Thyroid gland (tissue), 4 donors: ENCODE results near the gene MRAS. TPM values are rescaled to one million over a fixed set of nuclear protein-coding genes. Genes with fewer than 3 reads are reported as not detected.

Experiments
- DNase-seq, 2 donors: peaks; one replicate each; pipeline ENCODE4 v3.0.0-alpha.2; 2019
- H3K27ac ChIP-seq, 3 donors: fragments of 200-600 bp; sonication (generic); 1 replicate in 2 of 3; 2 replicates in 1 of 3; pipeline ENCODE4 v1.5.1; 2016 to 2019; ENCODE audit warnings: mild to moderate bottlenecking in 1 of 3, moderate library complexity in 1 of 3
- H3K27me3 ChIP-seq: fragments of 200-600 bp; sonication (generic); one replicate; pipeline ENCODE4 v1.5.1; 2019
- H3K36me3 ChIP-seq, 2 donors: fragments of 200-600 bp; sonication (generic); one replicate each; pipeline ENCODE4 v1.5.1; 2016 to 2019
- H3K4me1 ChIP-seq, 2 donors: fragments of 200-600 bp; sonication (generic); one replicate each; pipeline ENCODE4 v1.5.1; 2017 to 2019
- H3K4me3 ChIP-seq, 3 donors: fragments of 200-600 bp; sonication (generic); replicated peaks in 1 of 3; 1 replicate in 2 of 3; 2 replicates in 1 of 3; pipeline ENCODE4 v1.5.1; 2016; ENCODE audit warnings: mild to moderate bottlenecking in 1 of 3
- H3K9me3 ChIP-seq: fragments of 200-600 bp; sonication (generic); one replicate; pipeline ENCODE4 v1.5.1; 2017
- POLR2A ChIP-seq, 2 donors: fragments of 450-650 bp; IDR thresholded peaks; one replicate each; pipeline ENCODE4 v1.6.1; 2017; ENCODE audit warnings: antibody characterized with exemption in 2 of 2, mild to moderate bottlenecking in 2 of 2, moderate library complexity in 1 of 2
- WGBS, 2 donors: methylation state at CpG; one replicate each; pipeline ENCODE4 v1.1.5; 2017; 5-methylcytosine and 5-hydroxymethylcytosine counted together
- intact Hi-C: fragments of 100-400 bp; cut with DNase I; formaldehyde crosslinking; loops from one replicate; pipeline ENCODE4 v1.15.1; 2023
- total RNA-seq, 4 donors: library from RNA; depleted of rRNA; stranded (reverse); fragments of >200 nt; gene quantifications; one replicate each; pipeline ENCODE4 v1.2.3, GENCODE V29; 2016
- TF ChIP-seq, protein P1 (sequence below), 6 experiments: fragments of 200-600 bp in 3 of 6; fragments of 450-650 bp in 3 of 6; sonication (generic) in 3 of 6; IDR thresholded peaks; one replicate each; pipeline ENCODE4 v1.5.1; 2016 to 2019; ENCODE audit warnings: antibody characterized with exemption in 6 of 6, mild to moderate bottlenecking in 2 of 6, inconsistent platforms in 1 of 6, moderate library complexity in 1 of 6

Gene MRAS
- total RNA-seq, 4 donors from 2014 or later = 55.8 to 92.4 (median 69.6) TPM

DNA sequence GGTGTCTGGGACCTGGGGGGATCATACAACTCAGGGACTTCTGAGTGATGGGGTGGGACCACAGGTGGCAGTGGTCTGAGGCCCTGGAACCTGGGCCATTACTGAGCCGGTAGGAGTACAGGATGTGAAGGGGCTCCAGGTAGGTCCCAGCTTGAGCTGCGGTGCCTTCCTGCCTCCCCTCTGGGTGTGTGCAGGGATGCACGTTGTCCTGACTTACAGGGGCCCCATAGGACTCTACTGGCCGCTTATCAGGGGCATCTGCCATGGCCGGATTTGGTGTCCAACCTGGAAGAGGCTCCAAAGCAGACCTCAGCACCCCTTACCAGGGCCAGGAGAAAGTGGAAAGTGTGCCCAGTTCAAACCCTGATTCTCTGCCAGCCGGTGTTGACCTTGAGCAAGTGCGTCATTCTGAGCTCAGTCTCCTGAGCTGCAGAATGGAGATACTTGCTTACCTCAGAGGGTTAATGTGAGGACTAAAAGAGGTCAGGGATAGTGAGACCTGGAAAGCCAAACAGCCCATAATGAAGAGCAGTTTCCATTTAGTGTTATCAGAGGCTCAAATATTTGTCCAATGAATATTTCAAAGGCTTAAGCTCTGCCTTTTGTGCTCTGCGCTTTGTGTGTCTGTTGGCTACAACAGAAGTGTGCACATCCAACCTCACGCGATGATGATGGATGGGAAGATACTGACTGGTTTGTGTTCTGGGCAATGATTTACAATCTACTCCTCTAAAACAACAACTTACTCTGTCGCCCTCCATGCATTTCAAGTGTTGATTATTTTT is 50.6 kb downstream of the MRAS start:
- peaks cover 0 to 8% of the 10 kb centered on the region in 2 donors for H3K4me1 ChIP-seq

DNA sequence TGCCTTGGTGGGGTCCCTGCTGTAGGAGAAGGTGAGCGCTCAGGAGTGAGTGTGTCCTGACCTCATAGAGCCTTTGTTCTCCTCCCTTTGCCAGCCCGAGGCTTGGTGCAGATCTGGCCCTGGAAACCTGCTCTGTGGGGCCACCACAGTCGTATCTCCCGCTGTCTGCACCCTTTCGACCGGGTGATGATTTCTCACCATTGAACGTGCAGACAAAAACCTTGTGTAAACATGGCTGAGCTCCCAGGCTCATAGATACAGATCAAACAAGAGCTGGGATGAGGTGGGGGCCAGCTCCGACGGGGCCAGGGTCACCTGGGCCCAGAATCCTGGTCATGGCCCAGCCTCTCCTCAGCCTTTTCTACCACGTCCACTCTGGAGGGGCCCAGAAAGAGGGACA is 51.4 kb downstream of the MRAS start:
- no peaks in the 10 kb centered on the region for H3K9me3 ChIP-seq
- TF ChIP-seq POLR2A (IDR thresholded peaks at IDR 0.05) = no peak
- TF ChIP-seq, protein P1, sequence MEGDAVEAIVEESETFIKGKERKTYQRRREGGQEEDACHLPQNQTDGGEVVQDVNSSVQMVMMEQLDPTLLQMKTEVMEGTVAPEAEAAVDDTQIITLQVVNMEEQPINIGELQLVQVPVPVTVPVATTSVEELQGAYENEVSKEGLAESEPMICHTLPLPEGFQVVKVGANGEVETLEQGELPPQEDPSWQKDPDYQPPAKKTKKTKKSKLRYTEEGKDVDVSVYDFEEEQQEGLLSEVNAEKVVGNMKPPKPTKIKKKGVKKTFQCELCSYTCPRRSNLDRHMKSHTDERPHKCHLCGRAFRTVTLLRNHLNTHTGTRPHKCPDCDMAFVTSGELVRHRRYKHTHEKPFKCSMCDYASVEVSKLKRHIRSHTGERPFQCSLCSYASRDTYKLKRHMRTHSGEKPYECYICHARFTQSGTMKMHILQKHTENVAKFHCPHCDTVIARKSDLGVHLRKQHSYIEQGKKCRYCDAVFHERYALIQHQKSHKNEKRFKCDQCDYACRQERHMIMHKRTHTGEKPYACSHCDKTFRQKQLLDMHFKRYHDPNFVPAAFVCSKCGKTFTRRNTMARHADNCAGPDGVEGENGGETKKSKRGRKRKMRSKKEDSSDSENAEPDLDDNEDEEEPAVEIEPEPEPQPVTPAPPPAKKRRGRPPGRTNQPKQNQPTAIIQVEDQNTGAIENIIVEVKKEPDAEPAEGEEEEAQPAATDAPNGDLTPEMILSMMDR (IDR thresholded peaks at IDR 0.05) = no peak
- H3K27me3 ChIP-seq = no peaks in the 10 kb centered on the region
- peaks cover 0 to 7% of the 10 kb centered on the region in 2 donors for H3K4me1 ChIP-seq
- no peak overlapping the region for H3K4me3 ChIP-seq
- intact Hi-C loops = loop anchor here (10.0 kb wide), 1 partner anchor 65 kb away; no protein-coding TSS in a partner anchor
- no peak for DNase-seq
- WGBS, 2 donors = 61 to 74% methylated on average over 10 of the region's 10 CpGs
- H3K27ac ChIP-seq = no peak overlapping the region
- peaks cover 38 to 50% of the 10 kb centered on the region in 2 donors for H3K36me3 ChIP-seq

More for the DNA sequence above, 50.6 kb downstream of the MRAS start:
- no peaks in the 10 kb centered on the region for H3K27me3 ChIP-seq
- no peak for DNase-seq
- no peak overlapping the region for H3K27ac ChIP-seq
- intact Hi-C loops = no loop called here
- no peak overlapping the region for H3K4me3 ChIP-seq
- no peak for TF ChIP-seq POLR2A (IDR thresholded peaks at IDR 0.05)
- TF ChIP-seq, protein P1 (IDR thresholded peaks at IDR 0.05) = no peak
- WGBS, 2 donors = 86 to 90% methylated on average over 10 to 11 of the region's 11 CpGs
- H3K36me3 ChIP-seq = peaks cover 30 to 42% of the 10 kb centered on the region in 2 donors
- no peaks in the 10 kb centered on the region for H3K9me3 ChIP-seq

DNA sequence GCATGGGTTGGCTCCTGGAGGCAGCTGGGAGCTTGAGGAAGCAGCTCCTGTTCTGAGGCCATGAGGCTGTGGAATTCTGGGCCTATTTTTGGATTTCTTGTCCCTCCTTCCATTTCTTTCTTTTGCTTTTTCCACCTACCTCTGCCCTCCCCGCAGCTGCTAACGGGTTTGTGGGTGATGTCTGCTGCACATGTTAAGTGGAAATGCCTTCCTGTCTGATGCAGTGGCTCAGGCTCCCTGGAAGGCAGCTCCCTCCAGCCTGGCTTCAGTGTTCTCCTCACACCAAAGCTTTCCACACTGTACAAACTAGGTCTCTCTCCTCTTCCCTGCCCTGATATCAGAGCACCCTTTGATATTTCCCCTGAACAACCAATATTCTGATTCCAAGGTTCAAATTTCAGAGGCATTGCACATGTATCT is 52.3 kb downstream of the MRAS start:
- WGBS, 2 donors = 67 to 79% methylated on average over 2 of the region's 2 CpGs
- Histone ChIP-seq H3K27me3 (no peaks in the 10 kb centered on the region), H3K4me1 (no peaks in the 10 kb centered on the region), H3K4me3 (no peak overlapping the region), H3K36me3 (peaks cover 43 to 55% of the 10 kb centered on the region in 2 donors), H3K9me3 (no peaks in the 10 kb centered on the region), H3K27ac (no peak overlapping the region)
- no peak for DNase-seq
- TF ChIP-seq, protein P1 (IDR thresholded peaks at IDR 0.05) = no peak
- TF ChIP-seq POLR2A (IDR thresholded peaks at IDR 0.05) = no peak
- intact Hi-C loops = loop anchor here (10.0 kb wide), 1 partner anchor 66 kb away; no protein-coding TSS in a partner anchor

DNA sequence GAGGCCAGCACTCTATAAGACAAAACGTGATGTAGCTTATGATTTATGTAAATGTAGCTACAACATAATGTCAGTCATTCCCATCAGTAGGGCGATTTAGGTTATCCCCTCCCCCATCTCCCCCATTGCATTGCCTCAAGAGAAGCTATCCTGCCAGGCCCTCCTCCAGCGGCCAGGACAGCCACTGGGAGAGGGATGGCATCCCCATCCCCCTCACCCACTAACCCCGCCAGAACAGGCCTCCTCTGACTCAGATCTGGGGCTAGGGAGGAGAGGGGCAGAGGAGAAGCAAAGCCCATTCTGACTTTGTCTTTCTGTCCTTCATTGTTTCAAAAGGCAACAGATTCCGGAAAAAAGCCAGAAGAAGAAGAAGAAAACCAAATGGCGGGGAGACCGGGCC is 53.5 kb downstream of the MRAS start:
- no peak for DNase-seq
- no peaks in the 10 kb centered on the region for H3K27me3 ChIP-seq
- TF ChIP-seq, protein P1 (IDR thresholded peaks at IDR 0.05) = no peak
- no peak for TF ChIP-seq POLR2A (IDR thresholded peaks at IDR 0.05)
- no peak overlapping the region for H3K27ac ChIP-seq
- peaks cover 43 to 55% of the 10 kb centered on the region in 2 donors for H3K36me3 ChIP-seq
- intact Hi-C loops = loop anchor here (10.0 kb wide), 1 partner anchor 67 kb away; no protein-coding TSS in a partner anchor
- no peak overlapping the region for H3K4me3 ChIP-seq
- no peaks in the 10 kb centered on the region for H3K9me3 ChIP-seq
- no peaks in the 10 kb centered on the region for H3K4me1 ChIP-seq
- 87 to 93% methylated on average over 7 of the region's 7 CpGs for WGBS, 2 donors

DNA sequence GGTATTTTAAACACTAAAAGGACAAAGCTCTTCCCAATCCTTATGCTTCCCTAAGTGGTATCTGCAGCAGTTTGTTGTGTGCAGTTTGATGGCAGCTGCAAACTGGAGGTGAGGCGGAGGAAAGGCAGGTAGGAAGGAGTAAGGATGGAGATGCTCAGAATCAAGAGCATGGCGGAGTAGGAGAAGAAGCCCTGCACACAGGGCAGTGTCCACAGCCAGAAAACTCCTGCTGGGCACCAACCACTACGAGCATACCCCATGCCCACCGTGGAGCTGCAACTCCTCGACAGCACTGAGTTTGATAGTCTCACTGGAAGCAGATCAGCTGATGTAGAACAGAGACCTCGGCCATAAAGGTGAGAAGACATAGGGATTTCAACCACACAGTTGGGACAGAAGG is 55.7 kb downstream of the MRAS start:
- WGBS, 2 donors = 92 to 93% methylated on average over 6 of the region's 6 CpGs
- no peaks in the 10 kb centered on the region for H3K27me3 ChIP-seq
- no peak for DNase-seq
- H3K27ac ChIP-seq = no peak overlapping the region
- H3K4me1 ChIP-seq = no peaks in the 10 kb centered on the region
- H3K9me3 ChIP-seq = no peaks in the 10 kb centered on the region
- TF ChIP-seq, protein P1 (IDR thresholded peaks at IDR 0.05) = no peak
- no peak for TF ChIP-seq POLR2A (IDR thresholded peaks at IDR 0.05)
- peaks cover 37 to 55% of the 10 kb centered on the region in 2 donors for H3K36me3 ChIP-seq
- intact Hi-C loops = loop anchor here (10.0 kb wide), 1 partner anchor 69 kb away; no protein-coding TSS in a partner anchor
- no peak overlapping the region for H3K4me3 ChIP-seq
